K562 (cell line): ENCODE data around the gene SCYL1. TPM values are rescaled to one million over a fixed set of nuclear protein-coding genes. Genes with fewer than 3 reads are reported as not detected.
A peak's percentile ranks its signal among the peaks of the same experiment; 100 is the strongest.

Experiments used
- ATAC-seq: fragments of 200-7000 bp; cut with Tn5 transposase; 3 replicates; pipeline ENCODE4 v1.9.1; 2020; ENCODE audit warnings: moderate library complexity
- BruUV-seq: library from RNA; stranded (reverse); fragments of 400-500 nt; replicated peaks from 2 replicates; lab custom pipeline; 2021; lab: Mats Ljungman, UMichigan
- CTCF ChIA-PET: fragments of 300-600 bp; formaldehyde crosslinking; extraction: SDS; loops from one replicate; lab custom pipeline; 2021; ENCODE audit warnings: low intra/inter-chr PET ratio; lab: Yijun Ruan, JAX
- POLR2A ChIA-PET: fragments of 300-600, 350-650 bp; sonication (Branson Sonifier 250); formaldehyde crosslinking; extraction: SDS; loops from one replicate; lab custom pipeline; 2021; ENCODE audit warnings: antibody characterized with exemption, inconsistent platforms; lab: Yijun Ruan, JAX
- DNase-seq, 4 experiments: peaks; one replicate each; pipeline versions ENCODE4 v3.0.0 to v3.0.0-alpha.2; 2011 to 2018; ENCODE audit warnings: low spot score in 3 of 4, mixed read lengths in 3 of 4; ENCODE audit errors: extremely low read depth in 1 of 4
- FAIRE-seq: peaks from 2 replicates; lab custom pipeline; 2011; peaks lifted over from hg19 to GRCh38; lab: Jason Lieb, UNC
- H2AFZ ChIP-seq: 2 replicates; pipeline ENCODE4 v1.6.0; 2011; ENCODE audit warnings: low read depth, low read length, control low read depth, inconsistent platforms
- H3K27ac ChIP-seq: fragments of 200-600 bp; 3 replicates; pipeline ENCODE4 v1.8.0; 2011; ENCODE audit warnings: low read depth, mild to moderate bottlenecking, control low read depth, inconsistent platforms, low read length, moderate library complexity, mixed read lengths; ENCODE audit errors: extremely low read depth
- H3K27me3 ChIP-seq, 2 experiments: fragments of 300-600 bp in 1 of 2; 2 replicates in 1 of 2; 3 replicates in 1 of 2; pipeline versions ENCODE4 v1.6.0 to v1.8.0; 2011; ENCODE audit warnings: inconsistent platforms in 2 of 2, low read length in 2 of 2, mild to moderate bottlenecking in 1 of 2, mixed read lengths in 1 of 2, moderate library complexity in 1 of 2; ENCODE audit not compliant: control insufficient read depth in 2 of 2, insufficient read depth in 2 of 2
- H3K36me3 ChIP-seq: fragments of 300-600 bp; 3 replicates; pipeline ENCODE4 v1.8.0; 2011; ENCODE audit warnings: mild to moderate bottlenecking, low read length, inconsistent platforms; ENCODE audit not compliant: control insufficient read depth, insufficient read depth
- H3K4me1 ChIP-seq, 2 experiments: fragments of 200-600 bp in 1 of 2; replicated peaks in 1 of 2; 2 replicates in 1 of 2; 3 replicates in 1 of 2; pipeline versions ENCODE4 v1.5.1 to v1.8.0; 2011; ENCODE audit warnings: inconsistent platforms in 2 of 2, low read length in 2 of 2, mild to moderate bottlenecking in 1 of 2, mixed read lengths in 1 of 2, moderate library complexity in 1 of 2; ENCODE audit not compliant: control insufficient read depth in 2 of 2, insufficient read depth in 2 of 2
- H3K4me2 ChIP-seq: 2 replicates; pipeline ENCODE4 v1.6.1; 2011; ENCODE audit warnings: low read length, control low read depth, inconsistent platforms, mixed read lengths; ENCODE audit not compliant: insufficient read depth
- H3K4me3 ChIP-seq: fragments of 200-600 bp; sonication (generic), shearing (Covaris generic); 2 replicates; pipeline ENCODE4 v1.5.1; 2016; ENCODE audit warnings: control low read depth, inconsistent platforms
- H3K79me2 ChIP-seq: fragments of 200-600 bp; 3 replicates; pipeline ENCODE4 v1.8.0; 2011; ENCODE audit warnings: low read length, inconsistent platforms; ENCODE audit not compliant: control insufficient read depth, insufficient read depth
- H3K9ac ChIP-seq, 2 experiments: 2 replicates each; pipeline versions ENCODE4 v1.6.0 to v1.6.1; 2011; ENCODE audit warnings: low read depth in 2 of 2, low read length in 2 of 2, control low read depth in 1 of 2, inconsistent platforms in 1 of 2, mild to moderate bottlenecking in 1 of 2, mixed read lengths in 1 of 2; ENCODE audit not compliant: insufficient read depth in 1 of 2
- H3K9me1 ChIP-seq: one replicate; pipeline ENCODE4 v1.6.0; 2011; ENCODE audit warnings: inconsistent platforms, mild to moderate bottlenecking, low read length, moderate library complexity; ENCODE audit not compliant: control insufficient read depth, insufficient read depth
- H3K9me3 ChIP-seq: replicated peaks from 2 replicates; pipeline ENCODE4 v1.5.1; 2011; ENCODE audit warnings: low read depth, low read length, inconsistent platforms; ENCODE audit not compliant: control insufficient read depth, insufficient read depth
- H4K20me1 ChIP-seq: replicated peaks from 2 replicates; pipeline ENCODE4 v1.6.1; 2011; ENCODE audit warnings: low read length, inconsistent platforms, mixed read lengths; ENCODE audit not compliant: control insufficient read depth, insufficient read depth
- BCL6 ChIP-seq: fragments of 250-450 bp; sonication (Bioruptor Pico); IDR thresholded peaks from 2 replicates; pipeline ENCODE4 v1.4.0; 2020
- CEBPG ChIP-seq, 3 experiments: fragments of 200-800 bp in 1 of 3; sonication (Bioruptor generic) in 1 of 3; sonication (generic) in 1 of 3; formaldehyde crosslinking in 1 of 3; IDR thresholded peaks in 2 of 3; conservative IDR thresholded peaks in 1 of 3; 2 replicates each; pipeline versions ENCODE4 v1.6.1 to v1.8.0; 2016 to 2022; ENCODE audit warnings: missing compliant biosample characterization in 2 of 3, missing genetic modification characterization in 2 of 3, mild to moderate bottlenecking in 1 of 3, missing genetic modification reagents in 1 of 3
- DDX20 ChIP-seq: fragments of 450-650 bp; IDR thresholded peaks from 2 replicates; pipeline ENCODE4 v1.6.1; 2016; ENCODE audit warnings: missing genetic modification characterization, low read depth, mild to moderate bottlenecking, missing compliant biosample characterization, moderate library complexity
- HNRNPL ChIP-seq: fragments of 200-400 bp; formaldehyde crosslinking; IDR thresholded peaks from 2 replicates; pipeline ENCODE4 v1.6.1; 2017; ENCODE audit warnings: low read depth, mild to moderate bottlenecking, low read length
- MAFF ChIP-seq: IDR thresholded peaks from 2 replicates; pipeline ENCODE4 v1.6.1; 2012; ENCODE audit warnings: low read length, improper control_type of control experiment
- MXI1 ChIP-seq: IDR thresholded peaks from 2 replicates; pipeline ENCODE4 v1.6.1; 2011; ENCODE audit warnings: low read depth, mild to moderate bottlenecking, improper control_type of control experiment, low read length
- NR4A1 ChIP-seq, 2 experiments: fragments of 250-450 bp in 1 of 2; fragments of 450-650 bp in 1 of 2; sonication (Bioruptor Pico) in 1 of 2; IDR thresholded peaks; 2 replicates each; pipeline versions ENCODE4 v1.4.0 to v1.6.1; 2016 to 2020; ENCODE audit warnings: mild to moderate bottlenecking in 2 of 2, missing compliant biosample characterization in 1 of 2, missing genetic modification characterization in 1 of 2, moderate library complexity in 1 of 2
- PCBP2 ChIP-seq: fragments of 200-400 bp; formaldehyde crosslinking; IDR thresholded peaks from 2 replicates; pipeline ENCODE4 v1.6.1; 2018; ENCODE audit warnings: low read length, low read depth, mild to moderate bottlenecking, moderate library complexity; ENCODE audit not compliant: poor library complexity, severe bottlenecking
- RBM15 ChIP-seq: fragments of 200-400 bp; formaldehyde crosslinking; IDR thresholded peaks from 2 replicates; pipeline ENCODE4 v1.6.1; 2018; ENCODE audit warnings: mild to moderate bottlenecking, low read length, moderate library complexity; ENCODE audit not compliant: insufficient read depth
- SIN3B ChIP-seq: fragments of 450-650 bp; IDR thresholded peaks from 2 replicates; pipeline ENCODE4 v1.6.1; 2017; ENCODE audit warnings: low read depth, mild to moderate bottlenecking, moderate library complexity
- SNIP1 ChIP-seq: fragments of 450-650 bp; IDR thresholded peaks from 2 replicates; pipeline ENCODE4 v1.7.1; 2017; ENCODE audit warnings: low read depth, mild to moderate bottlenecking
- SP1 ChIP-seq: sonication (generic); formaldehyde crosslinking; IDR thresholded peaks from 2 replicates; pipeline ENCODE4 v1.8.1; 2022; ENCODE audit warnings: mild to moderate bottlenecking, missing genetic modification reagents
- ZBED1 ChIP-seq: IDR thresholded peaks from 2 replicates; pipeline ENCODE4 v1.6.1; 2014
- WGBS: fragments of 100-300 bp; shearing (Covaris generic); methylation state at CpG from one replicate; pipeline ENCODE4 v1.1.6; 2016; ENCODE audit warnings: low coverage, mixed read lengths; ENCODE audit not compliant: insufficient coverage; ENCODE audit errors: missing lambda C conversion rate; 5-methylcytosine and 5-hydroxymethylcytosine counted together
- in situ Hi-C: fragments of 300-500 bp; cut with MboI; formaldehyde crosslinking; loops from 4 replicates; pipeline ENCODE4 v1.15.0; 2018; ENCODE audit warnings: inconsistent platforms, mixed read lengths
- intact Hi-C: fragments of 100-400 bp; cut with micrococcal nuclease; formaldehyde crosslinking; loops from 2 replicates; pipeline ENCODE4 v1.14.2; 2022
- polyA plus RNA-seq, 8 experiments: library from polyadenylated mRNA; depleted of rRNA in 4 of 8; stranded (reverse) in 5 of 8; unstranded in 3 of 8; fragments of >200 nt; fragmentation: Nextera tagmentation in 2 of 8; fragmentation: Illumina TruSeq in 1 of 8; extraction: Ambion mirVana in 2 of 8; extraction: Trizol in 1 of 8; gene quantifications; 2 replicates each; pipeline versions ENCODE4 v1.2.1 to v1.2.3, GENCODE V29; 2011 to 2014; ENCODE audit warnings: inconsistent platforms in 1 of 8, missing spikeins in 1 of 8
- total RNA-seq, 7 experiments: library from RNA; depleted of rRNA in 6 of 7; stranded (reverse); fragments of >200 nt in 6 of 7; fragmentation: Illumina TruSeq in 2 of 7; extraction: Trizol in 2 of 7; gene quantifications; 2 replicates each; pipeline versions ENCODE4 v1.2.1 to v1.2.3, GENCODE V29; 2011 to 2021; ENCODE audit warnings: low replicate concordance in 1 of 7
- TF ChIP-seq, protein P1 (sequence below): fragments of 450-650 bp; IDR thresholded peaks from 2 replicates; pipeline ENCODE4 v1.6.1; 2016
- TF ChIP-seq, protein P2 (sequence below): IDR thresholded peaks from 3 replicates; pipeline ENCODE4 v1.6.1; 2011; ENCODE audit warnings: borderline replicate concordance, mild to moderate bottlenecking; ENCODE audit not compliant: insufficient read length, insufficient read depth
- TF ChIP-seq, protein P3 (sequence below): sonication (generic); formaldehyde crosslinking; IDR thresholded peaks from 2 replicates; pipeline ENCODE4 v1.8.1; 2023; ENCODE audit warnings: mild to moderate bottlenecking, missing genetic modification reagents

The SCYL1 gene
- total and polyA plus RNA-seq, 9 of the 15 experiments (the other 6 are each of a cell fraction or from before 2014, with no cell fraction given) = 1.9 to 145 (median 57.6) TPM

DNA sequence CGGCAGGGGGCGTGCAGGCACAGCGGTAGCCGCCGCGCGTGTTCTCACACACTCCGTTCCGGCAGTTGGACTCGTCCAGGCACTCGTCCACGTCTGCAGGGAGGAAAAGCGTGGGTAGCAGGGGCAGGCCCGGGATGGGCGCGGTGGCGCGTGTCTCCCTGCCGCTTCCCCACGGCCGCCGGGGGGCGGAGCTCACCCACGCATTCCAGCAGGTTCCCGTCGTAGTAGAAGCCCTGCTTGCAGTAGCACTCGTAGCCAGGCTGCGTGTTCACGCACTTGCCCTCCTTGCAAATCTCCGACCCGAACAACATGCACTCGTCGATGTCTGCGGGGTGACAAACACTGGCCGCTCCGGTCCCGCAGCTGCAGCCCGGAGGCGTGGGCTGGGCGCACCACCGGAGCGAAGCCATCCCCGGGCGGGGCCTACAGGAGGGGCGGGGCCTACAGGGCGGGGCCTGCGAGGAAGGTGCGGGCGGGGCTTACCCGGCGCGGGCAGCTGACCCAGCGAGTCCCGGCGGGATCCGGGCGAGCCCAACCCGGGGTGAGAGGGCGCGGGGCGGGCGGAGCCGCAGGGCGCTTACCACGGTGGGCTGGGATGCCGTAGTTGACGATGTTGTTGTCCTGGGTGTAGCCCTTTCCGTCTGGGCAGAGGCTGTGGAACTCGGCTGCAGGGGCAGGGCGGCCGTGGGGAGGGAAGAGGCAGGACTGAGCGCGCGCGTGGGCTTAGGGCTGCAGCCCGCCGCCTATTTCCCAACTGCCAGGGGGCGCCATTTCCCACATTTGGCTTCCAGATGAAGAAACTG lies 15.6 kb downstream of the SCYL1 start:
- no peaks in the 10 kb centered on the region for H4K20me1 ChIP-seq
- intact Hi-C loops (loop anchor here (1.0 to 10.0 kb wide), 3 partner anchors 30 to 274 kb away; partner anchors contain the start of gene ZNRD2), in situ Hi-C loops (no loop called here)
- H3K4me3 ChIP-seq = peak overlapping the region; percentile 76
- H3K79me2 ChIP-seq = no peaks in the 10 kb centered on the region; the same call in 2 of the 3 replicates
- peak; percentile 92 to 97 (median 94) for DNase-seq
- ChIA-PET POLR2A (interaction anchor here (0.6 to 2.7 kb wide), 20 partner anchors 11 to 251 kb away, joined by 3 to 16 read pairs (median 4); partner anchors contain the start of genes FAM89B, MALAT1, NEAT1 and SCYL1), CTCF (interaction anchor here (0.6 to 3.1 kb wide), 6 partner anchors 12 to 278 kb away, joined by 3 to 63 read pairs (median 4); partner anchors contain the start of genes FAM89B, MAP3K11 and ZNRD2)
- H3K4me1 ChIP-seq = peaks cover 9 to 48% of the 10 kb centered on the region in 2 experiments
- no peaks in the 10 kb centered on the region for H3K27me3 ChIP-seq
- under 1% methylated on average over 41 of the region's 78 CpGs for WGBS
- H3K9ac ChIP-seq = peak overlapping the region; percentile 64 to 95
- peak overlapping the region; percentile 78 for H3K27ac ChIP-seq
- H2AFZ ChIP-seq = peak overlapping the region; percentile 99
- H3K36me3 ChIP-seq = peaks cover 37% of the 10 kb centered on the region; the same call in 1 of the 3 replicates
- FAIRE-seq = peak; percentile 82
- H3K4me2 ChIP-seq = peak overlapping the region; percentile 99
- no peaks in the 10 kb centered on the region for H3K9me3 ChIP-seq
- peak; percentile 97 for ATAC-seq
- H3K9me1 ChIP-seq = no peaks in the 10 kb centered on the region
- BruUV-seq = no TSS peak
- TF ChIP-seq CEBPG (CRISPR knock-in tag; IDR thresholded peaks at IDR 0.05) = peak; percentile 50; the same call in 1 of the 2 replicates
- TF ChIP-seq CEBPG (tag; conservative IDR thresholded peaks at IDR 0.05 in 1 of 2, IDR thresholded peaks at IDR 0.05 in 1 of 2) = peak in 1 of 2 experiments; percentile 70; a peak in 2 of 4 replicates
- TF ChIP-seq ZBED1 = 0 out of 2 replicates have a peak, but pooled peaks have one; percentile 26
- TF ChIP-seq, protein P1, sequence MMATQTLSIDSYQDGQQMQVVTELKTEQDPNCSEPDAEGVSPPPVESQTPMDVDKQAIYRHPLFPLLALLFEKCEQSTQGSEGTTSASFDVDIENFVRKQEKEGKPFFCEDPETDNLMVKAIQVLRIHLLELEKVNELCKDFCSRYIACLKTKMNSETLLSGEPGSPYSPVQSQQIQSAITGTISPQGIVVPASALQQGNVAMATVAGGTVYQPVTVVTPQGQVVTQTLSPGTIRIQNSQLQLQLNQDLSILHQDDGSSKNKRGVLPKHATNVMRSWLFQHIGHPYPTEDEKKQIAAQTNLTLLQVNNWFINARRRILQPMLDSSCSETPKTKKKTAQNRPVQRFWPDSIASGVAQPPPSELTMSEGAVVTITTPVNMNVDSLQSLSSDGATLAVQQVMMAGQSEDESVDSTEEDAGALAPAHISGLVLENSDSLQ = no peak
- no peak for TF ChIP-seq NR4A1 (CRISPR knock-in tag; IDR thresholded peaks at IDR 0.05)
- no peak for TF ChIP-seq NR4A1 (tag; IDR thresholded peaks at IDR 0.05)
- TF ChIP-seq RBM15 = 0 out of 2 replicates have a peak, but pooled peaks have one; percentile 11
- TF ChIP-seq BCL6 (CRISPR knock-in tag) = no peak
- TF ChIP-seq SIN3B = peak; percentile 41; the same call in 1 of the 2 replicates
- TF ChIP-seq SP1 (CRISPR knock-in tag) = peak; percentile 89
- TF ChIP-seq PCBP2 = no peak
- TF ChIP-seq, protein P2, sequence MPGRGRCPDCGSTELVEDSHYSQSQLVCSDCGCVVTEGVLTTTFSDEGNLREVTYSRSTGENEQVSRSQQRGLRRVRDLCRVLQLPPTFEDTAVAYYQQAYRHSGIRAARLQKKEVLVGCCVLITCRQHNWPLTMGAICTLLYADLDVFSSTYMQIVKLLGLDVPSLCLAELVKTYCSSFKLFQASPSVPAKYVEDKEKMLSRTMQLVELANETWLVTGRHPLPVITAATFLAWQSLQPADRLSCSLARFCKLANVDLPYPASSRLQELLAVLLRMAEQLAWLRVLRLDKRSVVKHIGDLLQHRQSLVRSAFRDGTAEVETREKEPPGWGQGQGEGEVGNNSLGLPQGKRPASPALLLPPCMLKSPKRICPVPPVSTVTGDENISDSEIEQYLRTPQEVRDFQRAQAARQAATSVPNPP = no peak
- no peak for TF ChIP-seq MAFF
- TF ChIP-seq, protein P3, sequence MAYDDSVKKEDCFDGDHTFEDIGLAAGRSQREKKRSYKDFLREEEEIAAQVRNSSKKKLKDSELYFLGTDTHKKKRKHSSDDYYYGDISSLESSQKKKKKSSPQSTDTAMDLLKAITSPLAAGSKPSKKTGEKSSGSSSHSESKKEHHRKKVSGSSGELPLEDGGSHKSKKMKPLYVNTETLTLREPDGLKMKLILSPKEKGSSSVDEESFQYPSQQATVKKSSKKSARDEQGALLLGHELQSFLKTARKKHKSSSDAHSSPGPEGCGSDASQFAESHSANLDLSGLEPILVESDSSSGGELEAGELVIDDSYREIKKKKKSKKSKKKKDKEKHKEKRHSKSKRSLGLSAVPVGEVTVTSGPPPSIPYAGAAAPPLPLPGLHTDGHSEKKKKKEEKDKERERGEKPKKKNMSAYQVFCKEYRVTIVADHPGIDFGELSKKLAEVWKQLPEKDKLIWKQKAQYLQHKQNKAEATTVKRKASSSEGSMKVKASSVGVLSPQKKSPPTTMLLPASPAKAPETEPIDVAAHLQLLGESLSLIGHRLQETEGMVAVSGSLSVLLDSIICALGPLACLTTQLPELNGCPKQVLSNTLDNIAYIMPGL (CRISPR knock-in tag) = no peak
- TF ChIP-seq SNIP1 = peak; percentile 67; the same call in 1 of the 2 replicates
- no peak for TF ChIP-seq DDX20 (tag)
- TF ChIP-seq MXI1 = 0 out of 2 replicates have a peak, but pooled peaks have one; percentile 21
- TF ChIP-seq HNRNPL = peak; percentile 54; the same call in 1 of the 2 replicates
